T-helper 2 cell (primary cell): Measurements from ENCODE around the gene MKNK2.
"Not testable (repeated sequence)": the region's sequence is repeated elsewhere in the genome, so short reads cannot be mapped to it uniquely, and the experiment has no call there.

Source experiments
- DNase-seq, 5 experiments: peaks; one replicate each; pipeline versions ENCODE4 v3.0.0 to v3.0.0-alpha.2; 2012 to 2022

Gene MKNK2

DNA sequence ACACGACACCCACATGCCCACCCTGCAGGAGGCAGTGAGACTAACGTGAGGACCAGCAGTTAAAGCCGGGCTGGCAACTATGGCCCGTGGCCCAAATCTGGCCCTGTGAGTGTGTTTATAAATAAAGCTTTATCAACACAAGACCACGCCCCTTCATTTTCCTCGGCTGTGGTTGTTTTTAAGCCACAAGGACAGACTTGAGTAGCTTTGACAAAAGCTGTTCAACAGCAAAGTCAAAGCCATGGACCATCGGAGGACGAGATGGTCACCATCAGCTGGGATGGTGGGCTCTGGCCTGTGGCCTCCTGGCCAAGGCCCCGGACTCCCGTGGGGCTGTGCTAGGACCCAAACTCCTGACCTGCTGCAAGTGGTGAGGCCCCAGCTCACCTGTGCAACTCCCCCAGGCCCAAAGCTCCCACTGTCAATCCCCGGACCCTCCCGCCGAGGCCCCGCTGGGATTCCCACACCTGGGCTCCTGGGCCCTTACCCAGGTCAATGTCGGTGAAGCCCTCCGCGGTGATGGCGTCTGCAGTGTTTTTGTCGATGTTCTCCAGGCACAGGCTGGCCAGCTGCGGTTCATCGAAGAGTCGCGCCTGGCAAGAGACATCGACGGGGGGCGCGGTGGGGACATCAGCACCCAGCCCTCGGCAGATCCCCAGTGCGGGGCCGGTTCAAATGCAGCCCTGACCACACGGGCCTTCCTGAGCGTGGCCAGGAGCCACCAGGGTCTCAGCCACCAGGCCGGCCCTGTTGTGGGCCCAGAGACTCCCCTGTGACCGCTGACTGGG lies 60.6 kb downstream of the MKNK2 start:
- DNase-seq, result no peak

DNA sequence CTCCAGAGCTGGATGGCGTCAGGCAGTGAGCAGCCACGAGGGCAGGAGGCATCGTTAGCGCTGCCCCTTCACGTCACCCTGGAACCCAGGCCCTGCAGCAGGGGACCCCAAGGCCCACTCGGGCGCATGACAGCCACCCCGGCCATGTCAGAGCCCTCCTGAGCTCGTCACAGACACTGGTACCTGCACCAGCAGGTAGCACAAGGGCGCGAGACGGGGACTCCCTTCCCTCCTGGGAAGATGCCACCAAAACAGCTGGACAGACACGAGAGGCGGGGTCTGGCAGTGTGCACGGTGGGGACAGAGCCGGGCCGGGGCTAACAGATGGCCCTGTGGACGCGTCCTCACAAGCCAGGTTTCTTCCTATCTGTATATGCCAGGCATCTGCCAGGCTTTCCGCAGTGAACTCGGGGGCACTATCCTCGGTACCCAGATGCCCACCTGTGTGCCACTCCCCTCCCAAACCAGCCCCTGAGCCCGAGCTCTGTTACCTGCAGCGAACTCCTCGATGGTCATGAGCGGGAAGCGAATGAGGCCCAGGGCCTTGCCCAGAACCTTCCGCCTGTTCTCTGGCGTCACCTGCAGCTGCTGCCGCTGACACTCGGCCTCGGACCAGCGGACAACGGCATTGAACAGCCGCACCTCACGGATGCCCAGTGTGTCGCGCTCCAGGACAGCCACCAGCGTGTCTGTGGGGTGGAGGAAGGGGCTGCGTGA lies 61.4 kb downstream of the MKNK2 start:
- no peak for DNase-seq

DNA sequence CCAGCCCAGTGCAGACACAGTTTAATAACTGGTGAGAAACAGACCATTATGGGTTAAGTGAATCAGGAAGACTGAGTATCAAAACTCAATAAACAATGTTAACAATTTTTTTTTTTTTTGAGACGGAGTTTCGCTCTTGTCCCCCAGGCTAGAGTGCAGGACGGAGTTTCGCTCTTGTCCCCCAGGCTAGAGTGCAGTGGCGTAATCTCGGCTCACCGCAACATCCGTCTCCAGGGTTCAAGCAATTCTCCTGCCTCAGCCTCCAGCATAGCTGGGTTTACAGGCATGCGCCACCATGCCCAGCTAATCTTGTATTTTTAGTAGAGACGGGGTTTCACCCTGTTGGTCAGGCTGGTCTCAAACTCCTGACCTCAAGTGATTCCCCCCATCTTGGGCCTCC lies 62.6 kb downstream of the MKNK2 start:
- not testable (repeated sequence) for DNase-seq
